H9 (cell line): ENCODE data around the gene MPP7. TPM values are rescaled to one million over a fixed set of nuclear protein-coding genes. Genes with fewer than 3 reads are reported as not detected.

Source experiments
- DNase-seq: peaks from one replicate; pipeline ENCODE4 v3.0.0-alpha.2; 2017
- H2AFZ ChIP-seq: one replicate; pipeline ENCODE4 v1.6.1; 2013; ENCODE audit warnings: mild to moderate bottlenecking, low read length, control low read depth, moderate library complexity
- H2AK5ac ChIP-seq: 2 replicates; pipeline ENCODE4 v1.6.1; 2013; ENCODE audit warnings: low read length, control low read depth, mixed read lengths; ENCODE audit not compliant: insufficient read length
- H2BK120ac ChIP-seq: one replicate; pipeline ENCODE4 v1.6.1; 2013; ENCODE audit warnings: low read depth, mild to moderate bottlenecking, low read length, control low read depth, inconsistent platforms; ENCODE audit not compliant: poor library complexity, severe bottlenecking
- H2BK12ac ChIP-seq: 2 replicates; pipeline ENCODE4 v1.6.1; 2013; ENCODE audit warnings: low read length, control low read depth, mixed read lengths, low read depth; ENCODE audit not compliant: insufficient read length
- H2BK15ac ChIP-seq: 2 replicates; pipeline ENCODE4 v1.6.1; 2013; ENCODE audit warnings: low read depth, low read length, control low read depth
- H2BK20ac ChIP-seq: one replicate; pipeline ENCODE4 v1.6.1; 2013; ENCODE audit warnings: low read depth, mild to moderate bottlenecking, low read length, control low read depth, inconsistent platforms; ENCODE audit not compliant: poor library complexity, severe bottlenecking
- H2BK5ac ChIP-seq: 2 replicates; pipeline ENCODE4 v1.6.1; 2013; ENCODE audit warnings: low read length, control low read depth, mixed read lengths; ENCODE audit not compliant: insufficient read length
- H3K14ac ChIP-seq: 2 replicates; pipeline ENCODE4 v1.6.1; 2013; ENCODE audit warnings: low read length, control low read depth; ENCODE audit not compliant: insufficient read depth
- H3K18ac ChIP-seq: 2 replicates; pipeline ENCODE4 v1.6.1; 2013; ENCODE audit warnings: low read depth, mild to moderate bottlenecking, mixed read lengths, low read length, control low read depth; ENCODE audit not compliant: insufficient read length
- H3K23ac ChIP-seq: 2 replicates; pipeline ENCODE4 v1.6.1; 2013; ENCODE audit warnings: low read length, control low read depth, mixed read lengths, low read depth; ENCODE audit not compliant: insufficient read length
- H3K23me2 ChIP-seq: 2 replicates; pipeline ENCODE4 v1.6.1; 2013; ENCODE audit warnings: low read depth, mild to moderate bottlenecking, mixed read lengths, low read length, control low read depth; ENCODE audit not compliant: insufficient read length, poor library complexity, severe bottlenecking
- H3K27ac ChIP-seq: 2 replicates; pipeline ENCODE4 v1.5.1; 2013; ENCODE audit warnings: low read length, control low read depth, mixed read lengths, low read depth; ENCODE audit not compliant: insufficient read length
- H3K27me3 ChIP-seq: 2 replicates; pipeline ENCODE4 v1.6.1; 2013; ENCODE audit warnings: low read length, control low read depth, inconsistent platforms; ENCODE audit not compliant: insufficient read depth
- H3K4ac ChIP-seq: 2 replicates; pipeline ENCODE4 v1.6.1; 2013; ENCODE audit warnings: low read depth, mild to moderate bottlenecking, control low read depth, inconsistent platforms, low read length, moderate library complexity
- H3K4me1 ChIP-seq: 2 replicates; pipeline ENCODE4 v1.6.1; 2013; ENCODE audit warnings: low read length, control low read depth, inconsistent platforms; ENCODE audit not compliant: insufficient read depth
- H3K4me2 ChIP-seq: 2 replicates; pipeline ENCODE4 v1.6.1; 2013; ENCODE audit warnings: low read length, control low read depth, mixed read lengths; ENCODE audit not compliant: insufficient read length, insufficient read depth
- H3K56ac ChIP-seq: 2 replicates; pipeline ENCODE4 v1.6.1; 2013; ENCODE audit warnings: low read depth, mild to moderate bottlenecking, mixed read lengths, low read length, control low read depth; ENCODE audit not compliant: insufficient read length
- H3K79me1 ChIP-seq: 2 replicates; pipeline ENCODE4 v1.6.1; 2013; ENCODE audit warnings: low read depth, mild to moderate bottlenecking, moderate library complexity, low read length, control low read depth, inconsistent platforms; ENCODE audit not compliant: insufficient read depth, poor library complexity, severe bottlenecking
- H3K79me2 ChIP-seq: 2 replicates; pipeline ENCODE4 v1.6.1; 2013; ENCODE audit warnings: low read length, control low read depth, inconsistent platforms; ENCODE audit not compliant: insufficient read depth
- H3K9ac ChIP-seq: 2 replicates; pipeline ENCODE4 v1.6.1; 2013; ENCODE audit warnings: low read length, control low read depth, mixed read lengths; ENCODE audit not compliant: insufficient read length; ENCODE audit errors: extremely low read depth
- H3K9me3 ChIP-seq: one replicate; pipeline ENCODE4 v1.6.1; 2013; ENCODE audit warnings: low read depth, low read length, inconsistent platforms; ENCODE audit not compliant: control insufficient read depth
- H3T11ph ChIP-seq: one replicate; pipeline ENCODE4 v1.6.1; 2013; ENCODE audit warnings: mild to moderate bottlenecking, low read length, control low read depth, inconsistent platforms
- H4K20me1 ChIP-seq: one replicate; pipeline ENCODE4 v1.6.1; 2013; ENCODE audit not compliant: control insufficient read depth, insufficient read length, insufficient read depth
- H4K5ac ChIP-seq: 2 replicates; pipeline ENCODE4 v1.6.1; 2013; ENCODE audit warnings: low read depth, mild to moderate bottlenecking, mixed read lengths, low read length, control low read depth; ENCODE audit not compliant: insufficient read length
- H4K8ac ChIP-seq: replicated peaks from 2 replicates; pipeline ENCODE4 v1.6.1; 2013; ENCODE audit warnings: low read length, control low read depth, mixed read lengths, low read depth; ENCODE audit not compliant: insufficient read length
- H4K91ac ChIP-seq: 2 replicates; pipeline ENCODE4 v1.6.1; 2013; ENCODE audit warnings: low read depth, mild to moderate bottlenecking, moderate library complexity, mixed read lengths, low read length, control low read depth; ENCODE audit not compliant: insufficient read length
- H3K27ac Mint-ChIP-seq, 3 experiments: 2 replicates in 2 of 3; 3 replicates in 1 of 3; pipeline ENCODE4 v1.8.0; 2020 to 2021; ENCODE audit warnings: mixed read lengths in 3 of 3, mild to moderate bottlenecking in 1 of 3, moderate library complexity in 1 of 3
- H3K27me3 Mint-ChIP-seq: 2 replicates; pipeline ENCODE4 v1.8.0; 2021; ENCODE audit warnings: low read depth, mild to moderate bottlenecking, moderate library complexity, mixed read lengths
- H3K36me3 Mint-ChIP-seq, 3 experiments: 2 replicates in 2 of 3; 3 replicates in 1 of 3; pipeline ENCODE4 v1.8.0; 2020 to 2021; ENCODE audit warnings: low read depth in 3 of 3, mixed read lengths in 3 of 3; ENCODE audit not compliant: insufficient read depth in 1 of 3
- H3K4me1 Mint-ChIP-seq, 2 experiments: 2 replicates each; pipeline ENCODE4 v1.8.0; 2020; ENCODE audit warnings: mixed read lengths in 2 of 2
- H3K4me3 Mint-ChIP-seq, 2 experiments: 2 replicates in 1 of 2; 3 replicates in 1 of 2; pipeline ENCODE4 v1.8.0; 2020 to 2021; ENCODE audit warnings: mild to moderate bottlenecking in 2 of 2, mixed read lengths in 2 of 2, moderate library complexity in 1 of 2
- H3K9me3 Mint-ChIP-seq, 2 experiments: 2 replicates in 1 of 2; 3 replicates in 1 of 2; pipeline ENCODE4 v1.8.0; 2020; ENCODE audit warnings: mild to moderate bottlenecking in 2 of 2, mixed read lengths in 2 of 2, moderate library complexity in 1 of 2
- CTCF ChIP-seq: fragments of 200-600 bp; sonication (generic); conservative IDR thresholded peaks from 3 replicates; pipeline ENCODE4 v1.8.0; 2021; ENCODE audit warnings: antibody characterized with exemption, mild to moderate bottlenecking
- total RNA-seq: library from RNA; stranded (reverse); gene quantifications from 2 replicates; pipeline ENCODE4 v1.2.1, GENCODE V29; 2021

The MPP7 gene
- total RNA-seq, 1 experiment from 2014 or later = 6.9 TPM

DNA sequence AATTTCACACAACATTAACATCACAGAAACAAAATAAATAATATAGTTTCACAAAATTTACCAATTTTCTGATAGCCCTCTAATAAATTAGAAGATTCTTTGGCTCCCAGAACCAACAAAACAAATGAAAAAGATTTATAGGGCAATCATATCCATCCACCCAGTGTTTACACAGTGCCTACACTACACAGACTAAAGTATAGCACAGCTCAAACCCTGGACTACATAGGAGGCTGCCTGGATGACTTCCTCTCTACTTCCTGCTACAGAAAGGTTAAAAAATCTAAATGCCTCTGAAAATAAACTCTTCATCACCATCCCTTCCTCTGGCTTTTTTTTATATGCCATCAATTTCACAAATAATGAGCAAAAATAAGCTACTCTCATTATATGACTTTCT lies 28.4 kb downstream of the MPP7 start:
- H2AFZ ChIP-seq = no peak overlapping the region
- no peaks in the 10 kb centered on the region for H4K20me1 ChIP-seq
- no peaks in the 10 kb centered on the region for H3K36me3 Mint-ChIP-seq
- H3K4ac ChIP-seq = no peak overlapping the region
- no peaks in the 10 kb centered on the region for H3K79me1 ChIP-seq
- no peak overlapping the region for H2BK12ac ChIP-seq
- no peak overlapping the region for H3K56ac ChIP-seq
- no peak overlapping the region for H3K4me3 Mint-ChIP-seq
- H3K9ac ChIP-seq = no peak overlapping the region
- H2BK20ac ChIP-seq = no peak overlapping the region
- no peaks in the 10 kb centered on the region for H3K4me1 ChIP-seq
- TF ChIP-seq CTCF = no peak
- H4K91ac ChIP-seq = no peak overlapping the region
- H3K9me3 ChIP-seq = no peaks in the 10 kb centered on the region
- peaks cover 4 to 10% of the 10 kb centered on the region in 2 experiments; a peak in 1 of 4 replicates for H3K4me1 Mint-ChIP-seq
- no peak overlapping the region for H2BK120ac ChIP-seq
- no peak overlapping the region for H3T11ph ChIP-seq
- no peak overlapping the region for H3K14ac ChIP-seq
- no peaks in the 10 kb centered on the region for H3K23me2 ChIP-seq
- no peak overlapping the region for H2BK5ac ChIP-seq
- H3K23ac ChIP-seq = no peak overlapping the region
- H2BK15ac ChIP-seq = no peak overlapping the region
- no peaks in the 10 kb centered on the region for H3K9me3 Mint-ChIP-seq
- no peak for DNase-seq
- H3K79me2 ChIP-seq = no peaks in the 10 kb centered on the region
- H4K8ac ChIP-seq = no peak overlapping the region
- no peak overlapping the region for H4K5ac ChIP-seq
- H3K27me3 ChIP-seq = no peaks in the 10 kb centered on the region
- no peak overlapping the region for H3K27ac ChIP-seq
- H3K27me3 Mint-ChIP-seq = no peaks in the 10 kb centered on the region
- H2AK5ac ChIP-seq = no peak overlapping the region
- H3K18ac ChIP-seq = no peak overlapping the region
- H3K27ac Mint-ChIP-seq = no peak overlapping the region
- H3K4me2 ChIP-seq = no peak overlapping the region
